HG02642 (cell line): ENCODE measurements around the gene GRIK2.

Experiments used
- ATAC-seq: cut with Tn5 transposase; IDR thresholded peaks from one replicate; pipeline ENCODE4 v1.9.1; 2021; ENCODE audit warnings: mild to moderate bottlenecking; ENCODE audit not compliant: unreplicated experiment, poor library complexity

The GRIK2 gene

GRCh38 chr6:101758368-101758767, 364.9 kb downstream of the GRIK2 start:
- ATAC-seq: no peak

- ATAC-seq: no peak
Observed at GRCh38 chr6:101760843-101761621, 367.5 kb downstream of the GRIK2 start.

GRCh38 chr6:101762851-101763250, 369.3 kb downstream of the GRIK2 start:
- no peak for ATAC-seq

- no peak for ATAC-seq
Observed at GRCh38 chr6:101765281-101765680, 371.8 kb downstream of the GRIK2 start.

- no peak for ATAC-seq
Observed at GRCh38 chr6:101770116-101770515, 376.6 kb downstream of the GRIK2 start.

- no peak for ATAC-seq
Observed at GRCh38 chr6:101776919-101777350, 383.4 kb downstream of the GRIK2 start.

- no peak for ATAC-seq
Observed at GRCh38 chr6:101777646-101778045, 384.1 kb downstream of the GRIK2 start.

- ATAC-seq: no peak
Observed at GRCh38 chr6:101779051-101779844, 385.7 kb downstream of the GRIK2 start.

GRCh38 chr6:101783287-101783686, 389.8 kb downstream of the GRIK2 start:
- ATAC-seq: no peak

- no peak for ATAC-seq
Observed at GRCh38 chr6:101784094-101784493, 390.6 kb downstream of the GRIK2 start.

- ATAC-seq: no peak
Observed at GRCh38 chr6:101799531-101799930, 406.0 kb downstream of the GRIK2 start.

GRCh38 chr6:101800598-101800997, 407.1 kb downstream of the GRIK2 start:
- ATAC-seq: no peak

GRCh38 chr6:101803136-101803535, 409.6 kb downstream of the GRIK2 start:
- no peak for ATAC-seq

GRCh38 chr6:101806241-101806640, 412.7 kb downstream of the GRIK2 start:
- no peak for ATAC-seq

GRCh38 chr6:101811108-101811507, 417.6 kb downstream of the GRIK2 start:
- no peak for ATAC-seq

- ATAC-seq: no peak
Observed at GRCh38 chr6:101816716-101817115, 423.2 kb downstream of the GRIK2 start.

GRCh38 chr6:101818051-101818450, 424.5 kb downstream of the GRIK2 start:
- ATAC-seq: no peak

GRCh38 chr6:101824551-101825345, 431.2 kb downstream of the GRIK2 start:
- ATAC-seq: no peak

- ATAC-seq: no peak
Observed at GRCh38 chr6:101826269-101826668, 432.8 kb downstream of the GRIK2 start.

GRCh38 chr6:101826678-101827077, 433.2 kb downstream of the GRIK2 start:
- ATAC-seq: no peak
